Caco-2 (cell line): ENCODE measurements around the gene AP4E1. TPM values are rescaled to one million over a fixed set of nuclear protein-coding genes. Genes with fewer than 3 reads are reported as not detected.

ENCODE experiments used
- BruUV-seq: library from RNA; stranded (reverse); fragments of 400-500 nt; replicated peaks from 2 replicates; lab custom pipeline; 2021; lab: Mats Ljungman, UMichigan
- CTCF ChIA-PET: fragments of 300-600 bp; sonication (Branson Sonifier 250); formaldehyde crosslinking; loops from one replicate; lab custom pipeline; 2022; ENCODE audit warnings: antibody characterized with exemption; lab: Charles Lee
- POLR2A ChIA-PET: fragments of 300-600 bp; sonication (Branson Sonifier 250); formaldehyde crosslinking; loops from one replicate; lab custom pipeline; 2022; ENCODE audit warnings: antibody characterized with exemption; lab: Charles Lee
- DNase-seq, 2 experiments: peaks; one replicate each; pipeline versions ENCODE4 v3.0.0 to v3.0.0-alpha.2; 2020 to 2022
- H3K27me3 ChIP-seq: replicated peaks from 2 replicates; pipeline ENCODE4 v1.6.0; 2011; ENCODE audit warnings: low read length; ENCODE audit not compliant: control insufficient read depth, insufficient read depth
- H3K36me3 ChIP-seq: 2 replicates; pipeline ENCODE4 v1.5.1; 2011; ENCODE audit warnings: low read length; ENCODE audit not compliant: control insufficient read depth, insufficient read depth
- H3K4me1 ChIP-seq: fragments of 250-450 bp; sonication (Bioruptor Pico); 2 replicates; pipeline ENCODE4 v1.5.1; 2020; ENCODE audit warnings: mild to moderate bottlenecking
- H3K4me3 ChIP-seq: 2 replicates; pipeline ENCODE4 v1.5.1; 2011; ENCODE audit warnings: low read depth, mild to moderate bottlenecking, control low read depth, low read length
- H3K9me3 ChIP-seq: fragments of 250-450 bp; sonication (Bioruptor Pico); 2 replicates; pipeline ENCODE4 v1.5.1; 2020; ENCODE audit warnings: mild to moderate bottlenecking, moderate library complexity
- H3K27ac Mint-ChIP-seq: one replicate; pipeline ENCODE4 v1.8.0; 2022; ENCODE audit warnings: mixed read lengths; ENCODE audit not compliant: unreplicated experiment
- H3K27me3 Mint-ChIP-seq: one replicate; pipeline ENCODE4 v1.8.0; 2022; ENCODE audit warnings: mixed read lengths; ENCODE audit not compliant: insufficient read depth, unreplicated experiment
- H3K36me3 Mint-ChIP-seq: one replicate; pipeline ENCODE4 v1.8.0; 2022; ENCODE audit warnings: mild to moderate bottlenecking, mixed read lengths; ENCODE audit not compliant: insufficient read depth, unreplicated experiment
- H3K4me1 Mint-ChIP-seq: one replicate; pipeline ENCODE4 v1.8.0; 2022; ENCODE audit warnings: low read depth, mixed read lengths; ENCODE audit not compliant: unreplicated experiment
- H3K4me3 Mint-ChIP-seq: one replicate; pipeline ENCODE4 v1.8.0; 2022; ENCODE audit warnings: mild to moderate bottlenecking, moderate library complexity, mixed read lengths; ENCODE audit not compliant: unreplicated experiment
- H3K9me3 Mint-ChIP-seq: one replicate; pipeline ENCODE4 v1.8.0; 2022; ENCODE audit warnings: mixed read lengths; ENCODE audit not compliant: unreplicated experiment
- CTCF ChIP-seq, 2 experiments: fragments of 200-600 bp in 1 of 2; IDR thresholded peaks; 1 replicate in 1 of 2; 2 replicates in 1 of 2; pipeline versions ENCODE4 v1.5.1 to v1.8.0; 2011 to 2022; ENCODE audit warnings: antibody characterized with exemption in 1 of 2, control low read depth in 1 of 2, inconsistent platforms in 1 of 2, low read depth in 1 of 2, low read length in 1 of 2, mild to moderate bottlenecking in 1 of 2, moderate library complexity in 1 of 2; ENCODE audit not compliant: insufficient read depth in 1 of 2, severe bottlenecking in 1 of 2, unreplicated experiment in 1 of 2
- intact Hi-C: fragments of 100-400 bp; cut with micrococcal nuclease; formaldehyde crosslinking; loops from one replicate; pipeline ENCODE4 v1.10.0; 2022; ENCODE audit not compliant: unreplicated experiment
- total RNA-seq: library from RNA; stranded (reverse); gene quantifications from 2 replicates; pipeline ENCODE4 v1.2.3, GENCODE V29; 2022

AP4E1 gene
- total RNA-seq, 1 experiment from 2014 or later: 15.9 TPM

DNA sequence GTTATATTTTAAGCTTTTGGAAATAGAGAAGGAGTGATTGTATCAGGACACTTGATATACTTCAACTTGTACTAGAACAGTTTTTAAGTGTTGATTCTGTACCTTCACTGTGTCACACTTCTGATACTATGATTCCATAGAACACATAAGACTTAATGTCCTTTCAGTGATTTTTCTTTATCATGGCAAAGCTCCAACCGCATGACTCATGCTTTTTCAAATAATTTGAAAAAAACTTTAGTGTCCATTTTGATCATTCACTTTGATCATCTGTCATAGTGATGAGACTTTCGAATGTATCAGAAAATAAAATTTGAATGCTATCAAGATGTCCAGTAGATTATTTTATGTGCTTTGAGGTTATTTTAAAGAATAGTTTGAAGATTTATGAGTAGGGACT is 32.0 kb downstream of the AP4E1 start:
- H3K27me3 Mint-ChIP-seq: no peaks in the 10 kb centered on the region
- no peak overlapping the region for H3K4me3 Mint-ChIP-seq
- intact Hi-C loops: no loop called here
- peaks cover 6% of the 10 kb centered on the region for H3K4me1 Mint-ChIP-seq
- Histone ChIP-seq H3K27me3 (no peaks in the 10 kb centered on the region), H3K9me3 (no peaks in the 10 kb centered on the region), H3K36me3 (0 out of 2 replicates have a peak, but pooled peaks cover 1% of the 10 kb centered on the region), H3K4me1 (peaks cover 14% of the 10 kb centered on the region), H3K4me3 (no peak overlapping the region)
- no peak for TF ChIP-seq CTCF (IDR thresholded peaks at IDR 0.05; ENCODE audit: insufficient read depth in 1 of 2, low read depth in 1 of 2, low read length in 1 of 2, severe bottlenecking in 1 of 2, unreplicated experiment in 1 of 2)
- peaks cover 27% of the 10 kb centered on the region for H3K36me3 Mint-ChIP-seq
- H3K27ac Mint-ChIP-seq: no peak overlapping the region
- DNase-seq: no peak
- H3K9me3 Mint-ChIP-seq: no peaks in the 10 kb centered on the region
- ChIA-PET POLR2A (no interaction called here), CTCF (no interaction called here)
- no TSS peak for BruUV-seq

DNA sequence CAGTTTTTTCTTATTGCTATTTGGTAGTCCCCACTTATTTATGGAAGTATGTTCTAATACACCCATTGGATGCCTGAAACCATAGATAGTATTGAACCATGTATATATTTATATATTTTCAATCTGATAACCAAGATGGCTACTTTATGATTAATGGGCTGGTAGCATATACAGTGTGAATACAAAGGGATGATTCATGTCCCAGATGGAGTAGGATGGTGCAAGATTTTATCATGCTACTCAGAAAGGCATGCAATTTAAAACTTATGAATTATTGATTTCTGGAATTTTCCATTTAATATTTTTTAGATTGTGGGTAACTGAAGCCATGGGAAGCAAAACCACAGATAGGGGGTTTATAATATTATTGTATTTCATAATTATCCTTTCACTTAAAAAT is 35.2 kb downstream of the AP4E1 start:
- CTCF ChIA-PET: no interaction called here
- Mint-ChIP-seq H3K4me3 (no peak overlapping the region), H3K27me3 (no peaks in the 10 kb centered on the region), H3K9me3 (no peaks in the 10 kb centered on the region), H3K36me3 (peaks cover 39% of the 10 kb centered on the region), H3K27ac (no peak overlapping the region), H3K4me1 (no peaks in the 10 kb centered on the region)
- Histone ChIP-seq H3K4me3 (no peak overlapping the region), H3K36me3 (0 out of 2 replicates have a peak, but pooled peaks cover 1% of the 10 kb centered on the region), H3K27me3 (no peaks in the 10 kb centered on the region), H3K9me3 (no peaks in the 10 kb centered on the region), H3K4me1 (peaks cover 7% of the 10 kb centered on the region; the same call in 1 of the 2 replicates)
- POLR2A ChIA-PET: no interaction called here
- intact Hi-C loops: no loop called here
- BruUV-seq: no TSS peak
- TF ChIP-seq CTCF (IDR thresholded peaks at IDR 0.05; ENCODE audit: insufficient read depth in 1 of 2, low read depth in 1 of 2, low read length in 1 of 2, severe bottlenecking in 1 of 2, unreplicated experiment in 1 of 2): no peak
- DNase-seq: no peak

DNA sequence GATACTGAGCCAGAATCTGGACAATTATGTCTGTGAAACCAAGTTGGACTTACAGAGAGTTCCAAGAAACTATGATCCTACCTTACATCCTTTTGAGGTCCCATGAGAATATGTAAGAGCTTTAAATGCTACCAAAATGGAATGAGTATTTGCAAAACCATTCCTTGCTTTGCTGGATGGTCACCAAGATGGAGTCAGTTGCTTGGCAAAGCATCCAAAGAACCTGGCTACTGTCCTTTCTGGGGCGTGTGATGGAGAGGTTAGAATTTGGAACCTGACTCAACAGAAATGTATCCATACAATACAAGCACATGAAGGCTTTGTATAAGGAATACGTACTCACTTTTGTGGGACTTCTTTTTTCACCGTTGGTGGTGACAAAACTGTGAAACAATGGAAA is 36.2 kb downstream of the AP4E1 start:
- H3K4me3 Mint-ChIP-seq: no peak overlapping the region
- H3K4me3 ChIP-seq: no peak overlapping the region
- ChIA-PET CTCF (no interaction called here), POLR2A (no interaction called here)
- H3K4me1 Mint-ChIP-seq: no peaks in the 10 kb centered on the region
- no peaks in the 10 kb centered on the region for H3K27me3 ChIP-seq
- BruUV-seq: no TSS peak
- H3K27me3 Mint-ChIP-seq: no peaks in the 10 kb centered on the region
- intact Hi-C loops: no loop called here
- H3K27ac Mint-ChIP-seq: no peak overlapping the region
- 0 out of 2 replicates have a peak, but pooled peaks cover 1% of the 10 kb centered on the region for H3K36me3 ChIP-seq
- DNase-seq: no peak
- H3K4me1 ChIP-seq: peaks cover 2% of the 10 kb centered on the region; the same call in 1 of the 2 replicates
- no peak for TF ChIP-seq CTCF (IDR thresholded peaks at IDR 0.05; ENCODE audit: insufficient read depth in 1 of 2, low read depth in 1 of 2, low read length in 1 of 2, severe bottlenecking in 1 of 2, unreplicated experiment in 1 of 2)
- no peaks in the 10 kb centered on the region for H3K9me3 ChIP-seq
- peaks cover 46% of the 10 kb centered on the region for H3K36me3 Mint-ChIP-seq
- H3K9me3 Mint-ChIP-seq: no peaks in the 10 kb centered on the region
